ENCODE results near the gene ZIK1. TPM values are rescaled to one million over a fixed set of nuclear protein-coding genes. Genes with fewer than 3 reads are reported as not detected.

Gene ZIK1
- total and polyA plus RNA-seq, 3 donors from 2014 or later = 8.9 to 21.7 (median 15.1) TPM

DNA sequence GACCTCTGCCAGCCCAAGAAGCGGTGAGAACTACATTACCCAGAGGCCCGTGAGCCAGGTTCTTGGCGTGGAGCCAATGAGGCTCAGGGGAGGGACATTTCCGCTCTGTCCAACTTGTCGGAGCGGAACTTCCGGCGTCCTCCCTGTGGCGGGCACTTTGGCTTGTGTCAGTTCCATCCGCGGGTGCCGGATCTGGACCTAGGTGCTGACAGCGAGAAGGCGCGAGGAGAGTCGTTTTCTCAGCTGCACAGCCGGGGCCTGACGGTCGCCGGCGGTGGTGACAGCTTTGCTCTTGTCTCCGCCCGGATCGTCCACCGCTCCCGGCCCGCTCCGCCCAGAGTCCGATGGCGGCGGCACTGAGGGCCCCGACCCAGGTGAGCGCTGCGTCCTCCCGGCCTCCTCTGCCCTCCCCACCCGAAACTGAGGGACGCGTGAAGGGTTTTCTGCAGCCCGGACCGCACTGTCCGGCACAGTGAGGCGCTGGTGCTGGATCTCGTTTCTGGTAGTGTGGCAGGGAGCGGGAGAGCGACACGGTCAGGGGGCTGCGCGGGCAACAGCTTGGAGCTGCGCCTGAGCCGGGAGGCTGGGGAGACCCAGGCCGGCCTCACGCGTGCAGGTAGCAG is 15.9 kb downstream of the ZIK1 start, which contains the start of gene ZNF530:
Gene ZNF530 (plus strand): TSS at position 125 of the 623 bp plus-strand sequence. CDS start 4,461 bp downstream, outside the sequence.
- Histone ChIP-seq H3K4me1 (no peaks in the 10 kb centered on the region), H3K4me3 (peak within 1 kb of the TSS; percentile 58 to 77), H3K9me3 (no peaks in the 10 kb centered on the region), H3K36me3 (ENCODE audit: low read depth, missing control alignments) (no peaks in the 10 kb centered on the region), H3K27ac (no peak within 1 kb of the TSS), H3K27me3 (no peaks in the 10 kb centered on the region)
- TF ChIP-seq, protein P1, sequence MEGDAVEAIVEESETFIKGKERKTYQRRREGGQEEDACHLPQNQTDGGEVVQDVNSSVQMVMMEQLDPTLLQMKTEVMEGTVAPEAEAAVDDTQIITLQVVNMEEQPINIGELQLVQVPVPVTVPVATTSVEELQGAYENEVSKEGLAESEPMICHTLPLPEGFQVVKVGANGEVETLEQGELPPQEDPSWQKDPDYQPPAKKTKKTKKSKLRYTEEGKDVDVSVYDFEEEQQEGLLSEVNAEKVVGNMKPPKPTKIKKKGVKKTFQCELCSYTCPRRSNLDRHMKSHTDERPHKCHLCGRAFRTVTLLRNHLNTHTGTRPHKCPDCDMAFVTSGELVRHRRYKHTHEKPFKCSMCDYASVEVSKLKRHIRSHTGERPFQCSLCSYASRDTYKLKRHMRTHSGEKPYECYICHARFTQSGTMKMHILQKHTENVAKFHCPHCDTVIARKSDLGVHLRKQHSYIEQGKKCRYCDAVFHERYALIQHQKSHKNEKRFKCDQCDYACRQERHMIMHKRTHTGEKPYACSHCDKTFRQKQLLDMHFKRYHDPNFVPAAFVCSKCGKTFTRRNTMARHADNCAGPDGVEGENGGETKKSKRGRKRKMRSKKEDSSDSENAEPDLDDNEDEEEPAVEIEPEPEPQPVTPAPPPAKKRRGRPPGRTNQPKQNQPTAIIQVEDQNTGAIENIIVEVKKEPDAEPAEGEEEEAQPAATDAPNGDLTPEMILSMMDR (IDR thresholded peaks at IDR 0.05) = no peak
- TF ChIP-seq POLR2A (IDR thresholded peaks at IDR 0.05) = no peak
- 0% methylated on average over 12 to 46 of the region's 53 CpGs for WGBS, 2 donors
- DNase-seq = peak; percentile 97
- intact Hi-C loops (cut with DNase I; ENCODE audit: low total_unique reads) = no loop called here

GRCh38 chr19:57606931-57607330 is 23.0 kb downstream of the ZIK1 start:
- no peaks in the 10 kb centered on the region for H3K36me3 ChIP-seq (ENCODE audit: low read depth, missing control alignments)
- intact Hi-C loops (cut with DNase I; ENCODE audit: low total_unique reads) = no loop called here
- TF ChIP-seq, protein P1 (IDR thresholded peaks at IDR 0.05) = no peak
- no peak for TF ChIP-seq POLR2A (IDR thresholded peaks at IDR 0.05)
- no peaks in the 10 kb centered on the region for H3K4me1 ChIP-seq
- H3K27ac ChIP-seq = no peak overlapping the region
- H3K27me3 ChIP-seq = no peaks in the 10 kb centered on the region
- H3K4me3 ChIP-seq = no peak overlapping the region
- DNase-seq = no peak
- H3K9me3 ChIP-seq = no peaks in the 10 kb centered on the region
- WGBS, 2 donors = 96 to 97% methylated on average over 5 of the region's 5 CpGs

DNA sequence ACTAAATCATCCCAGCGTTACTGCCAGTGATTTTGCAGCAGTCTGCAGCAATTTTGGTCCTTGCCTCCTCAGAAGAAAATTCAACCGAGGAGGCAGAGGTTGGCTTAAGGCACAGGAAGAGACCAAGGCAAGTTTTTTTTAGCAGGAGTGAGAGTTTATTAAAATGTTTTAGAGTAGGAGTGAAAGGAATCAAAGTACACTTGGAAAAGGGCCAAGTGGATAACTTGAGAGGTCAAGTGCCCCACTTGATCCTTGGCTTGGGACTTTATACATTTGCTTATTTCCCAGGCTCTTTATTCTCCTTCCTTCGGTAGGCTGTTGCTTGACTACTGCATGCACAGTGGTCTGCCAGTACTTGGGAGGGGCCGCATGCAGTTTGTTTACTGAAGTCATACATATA is 27.2 kb downstream of the ZIK1 start:
- no peak for DNase-seq
- Histone ChIP-seq H3K9me3 (no peaks in the 10 kb centered on the region), H3K27ac (no peak overlapping the region), H3K36me3 (ENCODE audit: low read depth, missing control alignments) (no peaks in the 10 kb centered on the region), H3K27me3 (no peaks in the 10 kb centered on the region), H3K4me3 (no peak overlapping the region), H3K4me1 (peaks cover 5% of the 10 kb centered on the region)
- intact Hi-C loops (cut with DNase I; ENCODE audit: low total_unique reads) = no loop called here
- TF ChIP-seq POLR2A (IDR thresholded peaks at IDR 0.05) = no peak
- TF ChIP-seq, protein P1 (IDR thresholded peaks at IDR 0.05) = no peak
- 82 to 88% methylated on average over 4 of the region's 4 CpGs for WGBS, 2 donors

- no peaks in the 10 kb centered on the region for H3K36me3 ChIP-seq (ENCODE audit: low read depth, missing control alignments)
- TF ChIP-seq, protein P1 (IDR thresholded peaks at IDR 0.05) = no peak
- no peak for TF ChIP-seq POLR2A (IDR thresholded peaks at IDR 0.05)
- peaks cover 5% of the 10 kb centered on the region for H3K4me1 ChIP-seq
- no peaks in the 10 kb centered on the region for H3K9me3 ChIP-seq
- intact Hi-C loops (cut with DNase I; ENCODE audit: low total_unique reads) = no loop called here
- peak within 1 kb of the TSS; percentile 89 to 95 for H3K4me3 ChIP-seq
- no peaks in the 10 kb centered on the region for H3K27me3 ChIP-seq
- WGBS, 2 donors = 1 to 3% methylated on average over 28 to 64 of the region's 64 CpGs
- DNase-seq = peak; percentile 96
- peak within 1 kb of the TSS; percentile 36 to 74 for H3K27ac ChIP-seq
These were observed 30.2 kb downstream of the ZIK1 start, which contains the start of gene ZNF134 for GRCh38 chr19:57613941-57614743. ZNF134 (plus strand) TSS chr19:57614242; CDS start chr19:57619469, 5,227 bp downstream.

Data from testis (tissue), 3 donors.